Fibroblast of pulmonary artery (primary cell): ENCODE measurements around the gene CHST10.
"Not testable (repeated sequence)": the region's sequence is repeated elsewhere in the genome, so short reads cannot be mapped to it uniquely, and the experiment has no call there.

Experiments
- DNase-seq: peaks from one replicate; pipeline ENCODE4 v3.0.0-alpha.2; 2010; ENCODE audit warnings: low read depth
- H3K4me3 ChIP-seq: replicated peaks from 2 replicates; pipeline ENCODE4 v1.5.1; 2011; ENCODE audit warnings: low read depth, mild to moderate bottlenecking, control low read depth, low read length, moderate library complexity
- TF ChIP-seq, protein P1 (sequence below): IDR thresholded peaks from 2 replicates; pipeline ENCODE4 v1.5.1; 2011; ENCODE audit warnings: mild to moderate bottlenecking, control low read depth, low read length, inconsistent platforms; ENCODE audit errors: missing control alignments

The CHST10 gene, protein sequence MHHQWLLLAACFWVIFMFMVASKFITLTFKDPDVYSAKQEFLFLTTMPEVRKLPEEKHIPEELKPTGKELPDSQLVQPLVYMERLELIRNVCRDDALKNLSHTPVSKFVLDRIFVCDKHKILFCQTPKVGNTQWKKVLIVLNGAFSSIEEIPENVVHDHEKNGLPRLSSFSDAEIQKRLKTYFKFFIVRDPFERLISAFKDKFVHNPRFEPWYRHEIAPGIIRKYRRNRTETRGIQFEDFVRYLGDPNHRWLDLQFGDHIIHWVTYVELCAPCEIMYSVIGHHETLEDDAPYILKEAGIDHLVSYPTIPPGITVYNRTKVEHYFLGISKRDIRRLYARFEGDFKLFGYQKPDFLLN

DNA sequence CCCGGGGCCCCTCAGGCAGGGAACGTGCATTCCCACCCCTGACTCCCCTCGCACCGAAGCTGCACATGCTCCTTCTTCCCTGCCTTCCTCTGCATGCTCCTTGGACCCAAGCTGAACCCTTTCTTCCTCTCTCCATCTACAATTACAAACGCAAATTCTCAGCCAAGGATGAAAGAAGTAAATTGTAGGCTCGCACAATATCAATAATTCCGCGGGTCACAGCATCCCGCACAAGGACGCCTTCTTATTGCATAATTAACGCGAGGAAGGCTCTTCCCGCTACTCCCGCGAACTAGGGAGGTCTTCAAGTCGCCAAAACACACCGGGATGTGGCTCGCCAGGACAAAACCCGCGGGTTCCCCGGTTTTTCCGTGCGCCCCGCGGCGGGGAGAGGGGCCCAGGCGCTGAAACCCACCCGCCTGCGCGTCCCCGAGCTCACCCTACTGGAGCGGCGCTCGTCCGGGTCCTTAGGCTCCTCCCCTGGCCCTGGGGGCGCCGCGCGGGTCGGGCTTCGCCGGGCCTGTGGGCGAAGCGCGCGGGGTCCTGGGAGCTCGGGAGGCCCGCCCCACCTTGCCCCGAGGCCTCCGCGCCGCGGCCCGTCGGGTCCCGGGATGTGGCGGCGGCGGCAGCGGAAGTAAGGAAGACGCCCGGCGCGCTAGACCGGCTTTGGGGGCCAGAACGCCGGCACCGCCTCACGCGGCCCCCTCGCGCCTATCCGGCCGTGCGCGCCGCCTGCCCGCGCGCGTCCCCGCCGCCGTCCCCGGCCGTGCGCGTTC is at the start of gene CHST10:
Gene CHST10, minus strand, starts transcription at position 734 of the 776 bp plus-strand sequence. CDS start 10,993 bp downstream, outside the sequence.
- peak; percentile 51 for DNase-seq
- H3K4me3 ChIP-seq: peak within 1 kb of the TSS; percentile 73
- TF ChIP-seq, protein P1, sequence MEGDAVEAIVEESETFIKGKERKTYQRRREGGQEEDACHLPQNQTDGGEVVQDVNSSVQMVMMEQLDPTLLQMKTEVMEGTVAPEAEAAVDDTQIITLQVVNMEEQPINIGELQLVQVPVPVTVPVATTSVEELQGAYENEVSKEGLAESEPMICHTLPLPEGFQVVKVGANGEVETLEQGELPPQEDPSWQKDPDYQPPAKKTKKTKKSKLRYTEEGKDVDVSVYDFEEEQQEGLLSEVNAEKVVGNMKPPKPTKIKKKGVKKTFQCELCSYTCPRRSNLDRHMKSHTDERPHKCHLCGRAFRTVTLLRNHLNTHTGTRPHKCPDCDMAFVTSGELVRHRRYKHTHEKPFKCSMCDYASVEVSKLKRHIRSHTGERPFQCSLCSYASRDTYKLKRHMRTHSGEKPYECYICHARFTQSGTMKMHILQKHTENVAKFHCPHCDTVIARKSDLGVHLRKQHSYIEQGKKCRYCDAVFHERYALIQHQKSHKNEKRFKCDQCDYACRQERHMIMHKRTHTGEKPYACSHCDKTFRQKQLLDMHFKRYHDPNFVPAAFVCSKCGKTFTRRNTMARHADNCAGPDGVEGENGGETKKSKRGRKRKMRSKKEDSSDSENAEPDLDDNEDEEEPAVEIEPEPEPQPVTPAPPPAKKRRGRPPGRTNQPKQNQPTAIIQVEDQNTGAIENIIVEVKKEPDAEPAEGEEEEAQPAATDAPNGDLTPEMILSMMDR: no peak

DNA sequence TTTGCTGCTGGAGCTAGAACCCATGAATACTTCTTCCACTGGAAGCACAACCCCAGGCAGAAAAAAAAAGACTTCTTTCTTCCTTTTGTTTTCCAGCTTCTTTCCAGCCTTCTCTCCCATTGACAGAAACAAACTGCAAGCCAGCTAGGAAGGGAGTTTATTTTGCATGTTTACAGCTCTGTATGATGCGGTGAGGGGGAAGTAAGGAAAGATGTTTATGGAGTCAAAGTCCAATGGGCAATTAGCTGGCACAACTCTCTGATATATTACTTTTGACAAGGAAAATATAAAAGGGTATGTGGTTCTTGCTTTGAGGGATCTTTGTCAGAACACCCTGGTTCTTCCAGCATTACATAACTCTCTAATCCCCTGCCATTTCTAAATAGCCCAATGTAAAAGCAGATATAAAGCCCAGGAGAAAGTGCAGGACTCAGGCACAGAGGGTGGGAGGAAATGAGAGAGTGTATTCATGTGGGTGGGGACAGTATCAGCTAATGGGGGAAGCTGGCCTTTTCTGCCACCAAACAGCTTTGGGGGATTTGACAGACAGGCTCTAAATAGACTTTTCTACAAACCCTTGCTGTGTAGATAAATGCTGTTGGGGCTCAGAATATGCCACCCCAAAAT is 43.5 kb upstream of the CHST10 start:
- H3K4me3 ChIP-seq: no peak overlapping the region
- TF ChIP-seq, protein P1: no peak
- no peak for DNase-seq

DNA sequence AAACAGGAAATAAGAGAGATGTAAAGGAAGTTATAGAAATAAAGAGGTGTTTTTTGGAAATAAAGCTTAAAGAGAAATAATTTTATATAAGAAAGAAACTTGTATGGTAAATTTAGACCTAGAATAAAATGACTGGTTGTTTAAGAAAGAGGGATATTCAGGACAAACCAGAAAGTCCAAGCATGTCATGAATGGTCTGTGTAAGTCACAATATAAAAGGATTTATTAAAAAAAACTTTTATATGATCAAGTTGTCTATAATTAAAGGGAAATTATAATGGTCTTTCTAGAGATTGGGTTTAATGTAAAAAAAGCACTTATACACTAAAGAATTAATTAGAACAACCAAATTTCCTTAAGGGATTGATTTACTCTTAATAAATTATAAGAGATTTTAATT is 38.9 kb upstream of the CHST10 start:
- not testable (repeated sequence) for DNase-seq, H3K4me3 ChIP-seq

DNA sequence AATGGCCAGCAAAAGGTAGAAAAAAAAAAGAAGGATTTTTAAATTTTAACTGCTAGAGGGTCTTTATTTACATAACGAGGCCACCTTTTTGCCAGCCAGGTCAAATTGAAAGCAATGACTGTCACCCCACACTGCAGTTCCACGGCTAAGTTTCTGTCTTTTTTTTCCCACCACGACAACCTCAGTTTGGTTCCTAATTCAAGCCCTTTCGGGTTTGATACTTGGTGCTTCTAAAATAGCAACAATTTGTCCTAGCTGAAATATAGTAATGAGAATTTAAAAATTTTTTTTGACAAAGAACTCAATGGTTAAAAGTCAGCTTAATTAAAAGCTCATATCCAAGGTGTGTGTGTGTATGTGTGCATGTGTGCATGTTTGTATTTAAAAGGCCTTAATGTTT is 36.4 kb upstream of the CHST10 start:
- no peak overlapping the region for H3K4me3 ChIP-seq
- no peak for DNase-seq
- TF ChIP-seq, protein P1: no peak

DNA sequence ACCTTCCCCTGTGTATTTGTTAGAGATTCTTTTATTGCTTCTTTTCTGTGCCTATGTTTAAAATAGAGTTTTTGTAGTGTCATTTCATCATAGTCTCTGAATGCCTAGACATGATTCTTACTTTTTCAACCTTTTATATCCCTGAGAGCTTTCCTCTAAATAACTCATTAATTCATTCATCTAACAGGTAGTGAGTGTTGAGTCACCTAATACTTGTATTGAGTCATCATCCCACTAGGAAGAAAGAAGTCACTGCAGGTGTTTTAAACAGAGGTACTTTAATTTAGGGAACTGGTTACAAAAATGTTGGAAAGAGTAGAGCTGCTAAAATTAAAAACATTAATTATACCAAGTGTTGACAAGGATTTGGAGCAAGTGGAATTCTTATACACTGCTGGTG is 34.3 kb upstream of the CHST10 start:
- H3K4me3 ChIP-seq: no peak overlapping the region
- DNase-seq: no peak
- TF ChIP-seq, protein P1: no peak

DNA sequence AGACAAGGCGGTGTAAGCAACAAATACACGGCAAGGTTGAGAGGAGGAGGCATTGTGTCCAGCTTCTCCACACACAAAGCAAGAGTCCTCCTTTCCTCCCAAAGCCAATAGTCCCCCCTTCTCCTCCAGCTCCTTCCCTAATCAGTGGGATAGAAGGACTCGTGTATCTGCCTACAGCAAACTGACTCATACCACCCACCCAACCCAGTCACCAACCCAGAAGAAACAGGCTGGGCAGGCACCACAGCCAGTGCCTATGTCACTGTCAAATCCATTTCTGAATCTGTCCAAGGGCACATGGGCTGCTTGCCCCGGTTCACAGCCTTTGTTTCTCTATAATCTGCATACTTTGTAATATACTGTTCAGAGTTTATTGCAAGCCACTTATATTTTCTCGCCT is 33.6 kb upstream of the CHST10 start:
- no peak for DNase-seq
- no peak overlapping the region for H3K4me3 ChIP-seq
- TF ChIP-seq, protein P1: no peak

DNA sequence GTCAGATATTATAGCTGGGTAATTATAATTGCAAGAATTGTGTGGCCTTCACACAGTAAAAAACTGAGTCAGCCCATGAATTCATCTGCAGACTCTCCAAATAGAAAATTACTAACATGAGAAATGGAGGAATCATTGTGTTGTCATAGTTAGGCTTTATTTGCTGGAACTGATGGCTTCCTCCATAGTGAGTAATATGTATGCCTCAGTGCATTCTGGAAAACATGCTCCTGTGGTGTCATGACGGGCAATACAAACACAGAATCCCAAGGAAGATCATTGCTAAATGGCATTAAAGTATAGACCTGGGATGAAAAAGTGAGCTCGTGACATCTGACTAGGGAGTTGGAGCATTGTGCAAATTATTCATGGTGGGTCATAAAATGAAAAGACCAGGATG is 29.2 kb upstream of the CHST10 start:
- DNase-seq: no peak
- H3K4me3 ChIP-seq: no peak overlapping the region
- TF ChIP-seq, protein P1: no peak
